ENCODE results near the gene PDE6G. TPM values are rescaled to one million over a fixed set of nuclear protein-coding genes. Genes with fewer than 3 reads are reported as not detected.

PDE6G gene
- polyA plus RNA-seq, 3 donors: 0.20 to 1.0 (median 0.45) TPM

DNA sequence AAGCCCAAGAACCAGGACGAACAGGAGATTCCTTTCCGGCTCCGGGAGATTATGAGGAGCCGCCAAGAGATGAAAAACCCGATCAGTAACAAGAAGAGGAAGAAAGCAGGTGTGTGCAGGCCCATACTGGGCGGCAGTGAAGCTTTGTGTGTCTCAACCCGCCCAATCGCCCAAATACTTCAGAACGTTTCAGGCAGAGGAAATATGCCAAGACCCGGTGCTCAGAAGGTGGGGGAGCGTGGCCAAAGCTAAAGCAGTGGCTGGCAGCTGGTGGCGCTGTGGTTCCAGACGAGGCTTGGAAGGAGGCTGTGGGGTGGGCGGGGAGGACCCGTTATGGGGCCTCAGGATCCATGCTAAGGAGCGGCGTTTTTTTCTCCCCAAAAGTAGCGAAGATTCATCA is 11.4 kb upstream of the PDE6G start:
- H3K27ac ChIP-seq (ENCODE audit: low read depth, low read length): no peak overlapping the region
- WGBS, 3 donors: 82 to 84% (median 84%) methylated on average over 18 of the region's 18 CpGs

DNA sequence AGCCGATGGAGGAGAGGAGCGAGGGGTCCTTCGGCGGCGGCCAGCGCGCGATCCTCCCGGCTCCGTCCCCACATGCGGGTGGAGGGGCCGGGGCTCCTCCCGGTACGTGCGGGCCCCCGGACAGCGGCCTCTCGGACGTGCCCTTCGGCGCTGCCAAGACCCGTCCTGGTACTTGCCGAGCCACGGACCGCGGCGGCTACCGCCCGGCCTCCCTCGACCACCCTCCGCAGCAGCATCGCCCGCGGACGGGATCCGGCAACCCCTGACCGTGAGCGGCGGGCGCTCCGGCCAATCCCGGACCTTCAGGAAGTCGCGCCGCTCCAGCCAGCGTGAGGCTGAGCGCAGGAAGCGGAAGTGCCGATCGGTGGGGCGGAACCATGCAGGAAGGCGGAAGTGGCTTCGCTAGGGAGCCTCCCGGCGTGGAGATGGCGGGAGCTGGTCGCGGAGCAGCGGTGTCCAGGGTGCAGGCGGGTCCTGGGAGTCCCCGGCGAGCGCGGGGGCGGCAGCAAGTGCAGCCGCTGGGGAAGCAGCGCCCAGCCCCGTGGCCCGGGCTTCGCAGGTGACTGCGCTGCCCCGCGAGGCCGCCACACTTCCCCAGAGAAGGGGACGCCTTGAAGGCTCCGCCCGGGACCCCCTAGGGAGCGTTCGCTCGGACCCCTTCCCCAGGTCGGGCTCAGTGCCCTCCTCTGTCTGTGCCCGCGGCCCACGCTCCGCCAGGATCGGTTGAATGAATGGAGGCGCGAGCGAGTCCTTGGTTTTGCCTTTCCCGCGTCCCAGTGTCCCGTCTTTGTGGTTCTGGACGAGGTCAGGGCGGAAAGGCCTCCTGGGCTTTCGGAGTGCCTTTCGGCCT is 10.2 kb upstream of the PDE6G start, which contains the start of the genes CCDC137 and OXLD1:
CCDC137 (plus strand) TSS at position 396 of the 850 bp plus-strand sequence; CDS start at position 426, 30 bp downstream.
OXLD1 (minus strand) TSS at position 264 of the 850 bp plus-strand sequence; CDS start at position 236, 28 bp downstream.
- peak within 1 kb of the TSS; percentile 29 for H3K27ac ChIP-seq (ENCODE audit: low read depth, low read length)
- WGBS, 3 donors: 0 to 1% (median 0%) methylated on average over 88 to 96 of the region's 96 CpGs

GRCh38 chr17:81666092-81666341 is 9.7 kb upstream of the PDE6G start:
- peak overlapping the region; percentile 29 for H3K27ac ChIP-seq (ENCODE audit: low read depth, low read length)
- WGBS, 3 donors: 0 to 1% (median 0%) methylated on average over 16 of the region's 16 CpGs

DNA sequence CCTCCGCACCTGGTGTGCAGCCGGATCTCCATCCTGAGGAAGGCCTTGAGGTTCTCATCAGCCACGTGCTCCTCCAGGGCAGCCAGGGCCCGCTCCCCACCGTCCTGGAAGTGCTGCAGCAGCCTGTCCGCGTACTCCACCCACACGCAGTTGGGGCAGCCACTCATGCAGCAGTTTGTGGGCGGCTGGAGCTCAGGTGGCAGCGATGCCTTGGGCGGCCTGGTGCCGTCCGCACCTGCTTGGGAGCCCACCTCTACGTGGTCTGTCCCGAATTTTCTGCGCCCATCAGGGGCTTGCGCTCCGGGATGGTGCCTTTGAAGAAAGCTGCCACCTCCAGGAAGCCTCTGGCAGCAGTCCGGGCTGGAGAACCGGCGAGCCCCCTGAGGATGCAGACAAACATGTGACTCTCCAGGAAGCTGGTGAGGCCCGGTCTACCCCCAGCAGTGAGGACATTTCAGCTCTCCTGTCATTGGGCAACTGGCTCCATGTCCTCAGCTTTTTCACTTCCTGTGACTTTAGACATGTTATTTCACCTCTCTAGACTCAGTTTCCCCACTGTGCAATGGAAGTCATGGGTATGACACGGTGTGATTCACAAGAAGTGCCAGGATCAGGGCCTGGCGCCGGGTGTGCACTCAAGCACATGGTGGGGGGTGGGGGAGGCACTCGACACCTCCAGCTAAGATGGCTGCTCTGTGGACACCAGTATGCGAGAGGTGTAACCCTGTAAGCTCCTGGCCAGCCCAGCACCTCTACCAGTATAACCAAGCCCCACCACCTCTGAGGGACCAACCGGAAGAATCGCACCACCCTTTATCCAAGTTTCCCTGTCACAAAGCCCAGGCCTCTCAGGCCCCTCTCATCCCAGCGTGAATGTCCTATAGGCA is 9.1 kb upstream of the PDE6G start:
- no peak overlapping the region for H3K27ac ChIP-seq (ENCODE audit: low read depth, low read length)
- WGBS, 3 donors: 53 to 64% (median 57%) methylated on average over 30 of the region's 30 CpGs

- H3K27ac ChIP-seq (ENCODE audit: low read depth, low read length): no peak overlapping the region
Observed at GRCh38 chr17:81664051-81664470, 7.7 kb upstream of the PDE6G start.

GRCh38 chr17:81662002-81662401 is 5.7 kb upstream of the PDE6G start:
- WGBS, 3 donors: 94 to 98% (median 97%) methylated on average over 4 of the region's 4 CpGs

More at GRCh38 chr17:81664051-81664470, 7.7 kb upstream of the PDE6G start:
- 72 to 85% (median 78%) methylated on average over 7 of the region's 7 CpGs for WGBS, 3 donors

GRCh38 chr17:81660441-81660840 is 4.1 kb upstream of the PDE6G start:
- 89 to 96% (median 92%) methylated on average over 9 of the region's 9 CpGs for WGBS, 3 donors
- no peak overlapping the region for H3K27ac ChIP-seq (ENCODE audit: low read depth, low read length)

More at GRCh38 chr17:81662002-81662401, 5.7 kb upstream of the PDE6G start:
- H3K27ac ChIP-seq (ENCODE audit: low read depth, low read length): no peak overlapping the region

DNA sequence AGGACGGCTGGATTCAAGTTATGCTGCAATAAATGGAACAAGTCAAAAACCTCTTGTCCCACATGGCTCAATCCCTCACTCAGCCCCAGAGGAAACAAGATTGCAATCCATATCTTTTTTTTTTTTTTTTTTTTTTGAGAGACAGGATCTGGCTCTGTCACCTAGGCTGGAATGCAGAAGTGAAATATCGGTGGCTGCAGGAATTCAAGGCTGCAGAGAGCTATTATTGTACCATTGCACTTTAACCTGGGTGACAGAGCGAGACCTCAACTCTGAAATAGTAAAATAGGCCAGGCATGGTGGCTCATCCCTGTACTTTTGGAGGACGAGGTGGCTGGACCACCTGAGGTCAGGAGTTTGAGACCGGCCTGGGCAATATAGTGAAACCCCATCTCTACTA is 2.7 kb upstream of the PDE6G start:
- 44 to 76% (median 69%) methylated on average over 5 of the region's 5 CpGs for WGBS, 3 donors
- H3K27ac ChIP-seq (ENCODE audit: low read depth, low read length): no peak overlapping the region

- 50 to 75% (median 60%) methylated on average over 4 of the region's 4 CpGs for WGBS, 3 donors
- no peak overlapping the region for H3K27ac ChIP-seq (ENCODE audit: low read depth, low read length)
Observed at GRCh38 chr17:81656835-81657234, 493 bp upstream of the PDE6G start.

- 71 to 74% (median 72%) methylated on average over 16 to 18 of the region's 18 CpGs for WGBS, 3 donors
- H3K27ac ChIP-seq (ENCODE audit: low read depth, low read length): no peak overlapping the region
Observed at GRCh38 chr17:81655378-81656117, 794 bp downstream of the PDE6G start.

- 25 to 35% (median 27%) methylated on average over 24 to 27 of the region's 27 CpGs for WGBS, 3 donors
- no peak overlapping the region for H3K27ac ChIP-seq (ENCODE audit: low read depth, low read length)
Observed at GRCh38 chr17:81652906-81653771, 3.2 kb downstream of the PDE6G start.

- WGBS, 3 donors: 75 to 76% (median 75%) methylated on average over 9 to 10 of the region's 10 CpGs
- no peak overlapping the region for H3K27ac ChIP-seq (ENCODE audit: low read depth, low read length)
Observed at GRCh38 chr17:81651692-81652091, 4.7 kb downstream of the PDE6G start.

DNA sequence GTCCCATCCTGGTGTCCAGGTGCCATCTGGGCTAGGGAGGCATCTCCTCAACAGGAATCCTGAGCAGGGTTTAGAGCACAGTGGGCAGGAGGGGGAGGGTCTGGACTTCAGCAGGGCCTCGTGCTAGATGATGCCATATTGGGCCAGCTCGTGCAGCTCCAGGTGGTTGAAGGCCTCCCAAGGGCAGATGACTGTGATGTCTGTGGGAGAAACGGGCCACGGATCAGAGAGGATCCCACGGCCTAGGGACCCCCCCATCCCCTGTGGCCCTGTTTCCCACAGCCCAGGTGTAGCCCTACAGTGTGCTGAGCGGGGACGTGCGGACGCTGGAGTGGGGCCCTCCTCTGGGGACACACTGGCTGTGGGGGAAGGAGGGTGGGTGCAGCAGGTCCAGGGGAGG is 5.4 kb downstream of the PDE6G start:
- no peak overlapping the region for H3K27ac ChIP-seq (ENCODE audit: low read depth, low read length)
- WGBS, 3 donors: 70 to 81% (median 75%) methylated on average over 9 of the region's 9 CpGs

GRCh38 chr17:81648707-81649085 is 7.6 kb downstream of the PDE6G start:
- H3K27ac ChIP-seq (ENCODE audit: low read depth, low read length): no peak overlapping the region
- 53 to 60% (median 59%) methylated on average over 14 of the region's 14 CpGs for WGBS, 3 donors

GRCh38 chr17:81648013-81648706 is 8.2 kb downstream of the PDE6G start:
- 6 to 9% (median 8%) methylated on average over 58 to 77 of the region's 78 CpGs for WGBS, 3 donors
- H3K27ac ChIP-seq (ENCODE audit: low read depth, low read length): no peak overlapping the region

GRCh38 chr17:81647640-81648012 is 8.7 kb downstream of the PDE6G start:
- H3K27ac ChIP-seq (ENCODE audit: low read depth, low read length): no peak overlapping the region
- WGBS, 3 donors: 27 to 41% (median 38%) methylated on average over 21 of the region's 21 CpGs

All from adipose tissue (tissue), 3 donors.